HG03066 (cell line): ENCODE measurements around the gene CAV1.

Experiments
- ATAC-seq: cut with Tn5 transposase; IDR thresholded peaks from one replicate; pipeline ENCODE4 v1.9.1; 2021; ENCODE audit warnings: low read depth; ENCODE audit not compliant: unreplicated experiment

CAV1 gene

DNA sequence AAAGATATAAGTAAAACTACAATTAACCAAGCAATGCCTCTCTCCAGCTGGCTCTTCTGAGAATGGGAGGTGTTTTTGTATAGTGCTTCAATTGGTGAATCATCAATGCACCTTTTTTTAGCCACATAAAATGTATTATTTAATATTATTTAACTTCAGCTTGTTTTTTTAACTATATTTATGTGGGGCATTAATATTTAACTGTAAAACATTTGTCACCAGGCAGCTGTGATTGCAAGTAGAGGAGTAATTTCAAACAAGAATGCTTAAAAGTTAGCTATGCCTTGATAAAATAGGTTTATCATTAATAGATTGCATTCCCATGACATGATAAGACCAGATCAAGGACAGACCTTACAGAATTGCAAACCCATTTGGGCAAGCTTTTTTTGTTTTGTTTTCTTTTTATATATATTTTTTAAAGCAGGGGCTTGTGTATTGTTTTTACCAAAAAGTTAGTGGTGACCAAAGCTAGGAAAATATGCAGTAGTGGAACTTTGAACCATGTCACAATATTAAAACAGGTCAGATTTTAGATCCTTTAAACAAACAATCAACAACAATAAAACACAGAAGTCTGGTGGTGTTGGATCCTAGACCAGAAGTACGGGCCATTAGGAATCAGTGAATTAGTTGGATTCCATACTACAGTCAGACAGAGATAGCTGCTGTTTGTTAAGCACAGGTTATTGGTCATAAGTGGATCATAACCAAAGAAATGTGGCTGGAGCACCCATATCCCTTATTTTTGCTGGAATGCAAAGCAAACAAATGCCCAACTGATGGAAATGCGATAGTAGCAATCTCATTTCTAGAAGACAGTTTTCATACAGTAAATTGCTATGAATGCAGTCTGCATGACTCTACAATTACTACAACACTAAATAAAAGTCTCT, 22.4 kb upstream of the CAV1 start:
- no peak for ATAC-seq

DNA sequence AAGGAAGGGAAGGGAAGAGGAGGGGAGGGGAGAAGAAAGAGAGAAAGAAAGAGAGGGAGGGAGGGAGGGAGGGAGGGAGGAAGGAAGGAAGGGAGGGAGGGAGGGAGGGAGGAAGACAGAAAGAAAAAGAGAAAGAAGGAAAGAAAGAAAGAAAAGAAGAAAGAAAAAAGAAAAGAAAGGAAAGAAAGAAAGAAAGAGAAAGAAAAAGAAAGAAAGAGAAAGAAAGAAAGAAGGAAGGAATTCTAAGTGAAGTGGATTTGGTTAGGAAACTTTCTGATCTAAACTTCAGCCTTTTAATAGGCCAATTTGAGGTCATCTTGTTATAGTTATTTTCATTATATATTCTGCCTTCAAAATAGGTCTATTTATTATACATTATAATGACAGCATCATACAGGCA, 21.0 kb upstream of the CAV1 start:
- ATAC-seq: no peak

DNA sequence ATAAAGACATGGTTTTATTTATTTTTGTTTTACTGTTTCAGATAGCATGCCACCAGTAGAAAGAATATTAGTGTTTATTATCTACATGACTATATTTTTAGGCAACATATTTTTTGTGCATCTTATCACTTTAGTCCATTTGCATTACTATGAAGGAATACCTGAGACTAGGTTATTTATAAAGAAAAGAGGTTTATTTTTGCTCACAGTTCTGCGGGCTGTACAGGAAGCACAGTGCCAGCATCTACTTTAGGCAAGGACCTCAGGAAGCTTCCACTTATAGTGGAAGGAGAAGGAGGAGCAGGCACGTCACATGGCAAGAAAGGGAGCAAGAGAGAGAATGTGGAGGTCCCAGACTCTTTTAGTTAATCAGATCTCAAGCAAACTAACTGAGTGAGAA, 19.6 kb upstream of the CAV1 start:
- ATAC-seq: no peak

DNA sequence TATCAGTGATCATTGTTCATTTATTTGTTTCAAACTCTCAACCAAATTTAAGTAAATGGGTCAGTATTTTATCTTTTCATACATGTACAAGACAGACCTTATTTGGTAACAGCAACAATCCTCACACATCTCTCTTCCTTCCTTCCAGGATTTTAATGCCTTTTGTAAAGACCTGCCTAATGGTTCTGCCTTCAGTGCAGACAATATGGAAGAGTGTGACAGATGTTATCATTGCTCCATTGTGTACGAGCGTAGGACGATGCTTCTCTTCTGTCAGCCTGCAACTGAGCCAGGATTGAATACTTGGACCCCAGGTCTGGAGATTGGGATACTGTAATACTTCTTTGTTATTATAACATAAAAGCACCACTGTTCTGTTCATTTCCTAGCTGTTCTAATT, 19.0 kb upstream of the CAV1 start:
- ATAC-seq: no peak

DNA sequence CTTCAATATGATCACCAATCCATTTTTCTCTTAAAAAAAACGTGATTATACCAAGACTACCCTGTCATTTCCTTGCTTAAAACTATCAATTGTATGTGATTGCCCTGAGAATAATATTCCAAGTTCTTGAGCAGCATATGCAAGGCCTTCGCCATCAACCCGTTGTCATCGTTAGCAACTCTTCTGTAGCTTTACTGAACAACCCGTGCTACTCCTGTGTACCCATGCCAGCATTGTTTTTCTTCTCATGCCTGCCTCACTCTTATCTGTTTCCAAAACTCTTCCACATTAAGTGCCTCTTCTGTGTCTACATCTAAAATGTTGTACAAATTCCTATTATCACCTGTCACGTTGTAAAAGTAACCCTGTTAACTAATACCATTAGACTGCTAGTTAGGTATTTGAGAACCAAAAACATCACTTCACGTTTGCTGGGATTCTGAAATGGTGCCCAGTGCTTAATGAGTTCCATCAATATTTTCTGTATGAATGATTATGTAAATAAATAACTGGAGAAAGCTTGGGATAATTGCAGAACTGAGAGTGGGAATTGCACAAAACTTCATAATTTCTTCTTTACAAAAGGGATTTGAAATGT, 14.8 kb upstream of the CAV1 start:
- ATAC-seq: no peak

DNA sequence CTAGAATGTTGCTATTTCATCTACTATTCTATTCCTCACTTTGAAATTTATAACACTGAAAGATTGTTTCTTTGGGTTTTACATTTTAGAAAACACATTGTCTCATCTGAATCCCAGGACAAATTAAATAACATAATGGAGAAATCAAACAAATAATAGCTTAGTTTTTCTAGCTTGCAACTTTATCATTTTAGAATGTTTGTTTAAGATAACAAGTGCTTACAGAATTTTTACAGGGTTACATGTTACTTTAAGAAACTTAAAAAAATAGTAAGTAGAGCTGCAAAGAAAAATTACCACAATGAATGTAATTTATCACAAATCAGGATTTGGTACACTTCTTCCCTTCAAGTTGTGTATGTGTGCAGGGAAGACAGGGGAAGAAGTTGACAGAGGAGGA, 14.0 kb upstream of the CAV1 start:
- ATAC-seq: no peak

DNA sequence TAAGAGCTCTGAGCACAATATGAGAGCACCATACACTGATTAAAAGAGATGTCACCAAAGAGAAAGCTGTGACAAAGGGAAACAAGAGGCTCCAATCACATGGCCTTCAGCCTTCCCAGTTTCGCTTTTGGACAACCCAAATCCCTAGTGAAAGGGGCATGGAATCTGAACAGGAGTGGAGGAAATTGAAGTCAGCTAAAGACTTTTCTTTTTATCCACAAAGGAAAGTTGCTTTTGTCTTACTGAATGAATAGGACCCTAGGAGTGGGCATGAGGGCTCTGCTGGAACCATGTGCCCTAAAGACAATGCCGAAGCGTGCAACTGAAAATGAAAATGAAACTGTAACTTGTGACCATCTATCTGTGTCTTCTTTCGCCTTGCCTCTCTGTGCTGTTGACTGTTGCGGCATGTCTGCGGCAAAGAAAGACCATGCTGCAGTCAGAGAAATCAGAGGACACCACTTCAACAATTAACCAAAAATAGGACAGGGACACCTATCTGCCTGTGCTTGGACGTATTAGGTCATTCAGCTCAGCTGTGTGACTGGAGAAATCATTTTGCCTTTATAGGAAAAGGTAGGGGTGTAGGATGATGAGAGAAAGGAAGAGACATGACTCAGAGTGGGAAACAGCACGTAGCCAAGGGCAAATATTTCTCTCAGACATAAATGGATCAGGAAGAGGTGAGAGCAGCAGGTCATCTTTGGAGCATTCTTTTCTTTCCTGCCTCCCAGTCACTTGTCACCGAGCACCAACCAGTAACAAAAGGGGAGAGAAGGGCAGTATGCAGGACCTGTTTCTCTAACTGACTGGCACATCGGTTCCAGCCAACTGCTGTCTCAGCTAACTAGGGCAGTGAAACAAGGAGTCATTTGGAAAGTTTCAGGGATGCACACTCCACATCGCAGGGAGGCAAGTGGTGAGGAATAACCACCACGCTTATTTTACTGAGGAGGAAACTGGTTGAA, 13.0 kb upstream of the CAV1 start:
- peak; percentile 97 for ATAC-seq

DNA sequence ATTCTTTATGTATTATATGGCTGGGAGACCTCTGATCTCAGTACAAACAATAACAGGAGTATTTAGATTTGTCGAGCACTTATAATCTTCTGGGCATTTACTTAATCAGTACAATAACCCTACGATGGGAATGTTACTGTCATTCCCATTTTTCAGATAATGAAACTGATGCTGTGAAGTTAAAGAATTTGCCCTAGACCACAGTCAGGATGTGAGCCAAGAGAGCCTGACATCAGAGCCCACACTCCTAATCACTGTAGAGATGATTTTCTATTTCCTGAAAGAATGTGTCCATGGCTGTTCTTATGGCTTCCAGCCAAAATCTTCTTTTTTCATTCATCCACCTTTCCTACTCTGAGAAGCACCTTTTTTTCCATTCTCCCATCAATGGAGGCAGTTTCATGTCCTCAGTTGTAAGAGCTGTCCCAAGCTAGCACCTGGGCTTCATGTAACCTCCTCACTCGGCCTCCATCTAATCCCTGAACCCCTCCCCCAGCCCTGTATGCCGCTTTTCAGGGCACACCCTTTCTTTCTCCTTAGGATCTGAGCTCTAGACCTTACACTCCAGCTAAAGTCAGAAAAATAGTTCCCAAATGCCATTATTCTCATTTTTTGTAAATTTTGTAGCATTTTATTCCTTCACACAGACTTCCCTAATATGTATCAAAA, 12.2 kb upstream of the CAV1 start:
- ATAC-seq: no peak

DNA sequence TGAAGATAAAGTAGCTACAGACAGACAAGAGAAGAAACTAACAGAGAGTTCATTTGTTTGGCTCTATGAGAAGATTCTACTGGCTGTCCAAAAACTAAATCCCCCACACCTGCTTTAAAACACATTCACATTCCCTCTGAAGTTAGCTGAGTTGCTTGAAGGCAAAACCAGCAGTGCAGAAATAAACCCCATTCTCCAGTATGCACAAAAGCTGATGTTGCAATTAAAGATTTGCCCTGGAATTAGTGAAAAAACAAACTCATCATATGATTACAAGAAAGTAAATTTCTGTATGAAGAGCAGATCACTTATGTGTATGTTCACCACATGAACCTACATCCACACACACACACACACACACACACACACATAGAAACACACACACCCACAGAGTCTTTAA, 9.3 kb upstream of the CAV1 start:
- ATAC-seq: no peak

DNA sequence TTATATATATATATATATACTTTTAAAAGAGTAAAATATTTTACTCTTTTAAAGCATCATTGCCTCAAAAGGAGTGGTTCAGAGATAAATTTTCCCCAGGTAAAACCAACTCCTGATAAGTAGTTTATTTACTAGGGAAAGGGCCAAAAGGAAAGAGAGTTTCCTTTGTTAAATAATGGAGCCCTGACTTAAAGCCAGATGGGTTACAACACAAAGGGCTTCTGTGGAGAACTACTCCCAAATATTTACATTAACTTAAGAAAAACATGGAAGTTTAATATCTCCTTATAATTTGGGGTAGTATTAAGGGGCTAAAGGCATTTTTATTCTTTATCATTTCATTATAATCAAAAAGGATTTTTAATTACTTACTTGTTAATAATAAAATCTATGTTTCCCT, 8.5 kb upstream of the CAV1 start:
- ATAC-seq: no peak

DNA sequence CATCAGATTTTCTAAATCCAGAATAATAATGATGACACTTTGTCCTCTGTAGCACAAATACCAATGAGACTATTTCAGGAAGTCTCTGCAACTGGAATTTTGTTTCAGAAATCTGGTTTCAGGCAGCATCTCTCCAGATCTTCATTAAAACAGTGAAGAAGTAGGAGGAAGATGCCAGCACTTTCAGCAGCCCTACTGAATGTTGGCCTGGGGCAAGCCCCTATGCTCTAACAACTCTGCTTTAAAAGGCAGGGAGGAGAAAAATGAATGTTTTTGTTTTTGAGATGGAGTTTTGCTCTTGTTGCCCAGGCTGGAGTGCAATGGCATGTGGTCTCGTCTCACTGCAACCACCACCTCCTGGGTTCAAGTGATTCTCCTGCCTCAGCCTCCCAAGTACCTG, 7.2 kb upstream of the CAV1 start:
- ATAC-seq: no peak

DNA sequence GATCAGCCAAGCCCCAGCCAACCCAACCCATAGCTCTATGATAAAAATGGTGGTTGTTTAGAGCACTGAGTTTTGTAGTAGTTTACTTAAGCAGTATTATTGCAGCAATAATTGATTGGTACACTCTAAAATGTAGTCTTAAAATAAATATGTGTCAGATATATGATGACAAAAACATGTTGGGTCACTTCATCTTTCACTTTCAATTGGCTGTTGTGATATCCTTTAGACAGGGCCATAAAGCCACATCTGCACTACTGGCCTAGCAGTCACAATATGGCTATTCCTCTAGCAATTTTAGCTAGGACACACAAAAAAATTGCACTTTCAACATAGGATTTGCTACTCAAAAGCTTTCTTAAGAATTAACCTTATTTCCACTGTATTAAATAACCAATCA, 5.9 kb upstream of the CAV1 start:
- no peak for ATAC-seq

DNA sequence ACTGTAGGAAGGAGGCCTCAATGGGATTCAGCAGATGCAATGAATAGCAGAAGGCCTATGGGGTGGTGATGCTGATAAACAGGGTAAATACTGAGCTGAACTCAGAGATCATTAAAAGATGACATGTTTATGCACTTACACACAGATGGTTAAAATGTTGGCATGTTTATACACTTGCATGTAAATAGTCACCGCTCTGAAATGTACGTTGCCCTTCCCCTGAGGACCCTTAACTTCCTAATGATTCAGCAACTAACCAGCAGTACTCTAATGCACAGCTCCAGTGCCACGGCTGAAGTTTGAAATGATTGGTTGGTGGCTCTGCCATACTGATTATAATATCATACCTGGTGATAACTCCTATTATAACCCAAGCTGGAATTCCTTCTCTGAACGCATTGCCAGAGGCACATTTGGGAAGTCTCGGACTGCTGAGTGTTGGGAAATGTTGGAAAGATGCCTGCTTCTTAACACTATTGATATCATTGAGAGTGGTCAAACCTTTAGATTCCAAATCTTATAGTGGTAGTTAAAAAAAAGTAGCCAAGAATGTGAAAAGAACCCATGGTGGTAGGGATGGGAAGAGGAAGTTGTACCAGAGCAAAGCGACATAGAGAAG, 3.7 kb upstream of the CAV1 start:
- ATAC-seq: no peak

DNA sequence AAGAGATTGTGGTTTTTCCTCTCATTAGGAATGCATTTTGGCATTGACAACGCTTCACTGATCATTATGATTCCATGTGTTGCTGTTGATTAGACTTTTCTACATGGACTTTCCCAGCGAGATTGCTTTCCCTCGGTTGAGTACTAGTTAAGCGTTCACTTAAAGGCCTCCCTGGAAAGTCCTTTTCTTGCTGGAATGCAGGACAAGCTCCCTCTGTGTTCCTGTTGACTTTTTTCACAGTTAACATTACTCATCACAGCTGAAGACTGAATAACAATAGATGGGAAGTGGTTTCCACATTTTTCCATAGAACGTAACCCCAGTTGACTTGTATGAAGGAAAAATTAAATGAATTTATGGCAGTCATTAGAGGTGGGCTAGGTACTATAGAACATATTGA, 2.6 kb upstream of the CAV1 start:
- ATAC-seq: no peak

DNA sequence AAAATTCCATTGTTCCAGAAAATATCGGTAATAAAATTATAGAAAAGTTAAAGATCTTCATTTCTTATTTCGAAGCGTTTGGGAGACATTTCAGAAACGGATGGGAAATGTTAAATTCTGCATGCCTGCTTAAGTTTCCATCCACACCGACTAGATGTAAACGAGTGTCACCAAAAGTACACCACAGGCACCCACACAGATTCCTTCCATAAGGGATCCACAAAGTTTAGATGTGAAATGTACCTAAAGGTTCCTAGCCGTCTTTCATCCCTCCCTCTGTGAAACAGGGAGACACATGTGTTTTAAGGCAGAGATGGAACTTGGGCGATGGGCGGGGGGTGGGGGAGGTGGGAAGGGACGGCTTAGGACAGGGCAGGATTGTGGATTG, 621 bp upstream of the CAV1 start:
- ATAC-seq: no peak

DNA sequence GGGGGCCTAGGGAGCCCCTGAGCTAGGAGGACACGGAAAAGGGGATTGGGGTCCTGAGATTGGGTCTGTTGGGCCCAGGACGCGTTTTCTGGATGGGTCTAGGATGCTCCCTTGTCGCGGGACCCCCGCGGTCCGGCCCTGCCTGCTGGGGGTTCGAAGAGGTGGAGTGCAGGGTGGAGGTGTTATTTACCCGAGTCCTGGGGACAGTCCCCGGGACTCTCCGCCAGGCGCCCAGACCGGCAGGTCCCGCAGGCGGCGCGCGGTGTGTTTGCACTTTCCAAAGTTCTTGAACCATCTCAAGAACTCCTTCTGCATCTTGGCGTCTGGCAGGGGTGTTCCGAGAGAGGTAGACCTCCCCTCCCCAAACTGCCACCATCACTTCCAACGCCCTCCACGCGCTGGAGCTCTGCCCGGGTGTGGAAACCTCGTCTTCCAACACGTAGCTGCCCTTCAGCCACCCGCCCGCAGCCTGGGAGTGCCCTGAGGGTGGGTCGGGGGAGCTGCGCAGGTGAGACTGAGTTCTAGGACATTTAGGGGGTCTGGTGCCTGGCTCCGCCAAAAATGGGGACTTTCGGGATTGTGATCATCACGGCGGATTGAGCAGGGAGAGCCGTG, 569 bp downstream of the CAV1 start:
- peak; percentile 40 for ATAC-seq

DNA sequence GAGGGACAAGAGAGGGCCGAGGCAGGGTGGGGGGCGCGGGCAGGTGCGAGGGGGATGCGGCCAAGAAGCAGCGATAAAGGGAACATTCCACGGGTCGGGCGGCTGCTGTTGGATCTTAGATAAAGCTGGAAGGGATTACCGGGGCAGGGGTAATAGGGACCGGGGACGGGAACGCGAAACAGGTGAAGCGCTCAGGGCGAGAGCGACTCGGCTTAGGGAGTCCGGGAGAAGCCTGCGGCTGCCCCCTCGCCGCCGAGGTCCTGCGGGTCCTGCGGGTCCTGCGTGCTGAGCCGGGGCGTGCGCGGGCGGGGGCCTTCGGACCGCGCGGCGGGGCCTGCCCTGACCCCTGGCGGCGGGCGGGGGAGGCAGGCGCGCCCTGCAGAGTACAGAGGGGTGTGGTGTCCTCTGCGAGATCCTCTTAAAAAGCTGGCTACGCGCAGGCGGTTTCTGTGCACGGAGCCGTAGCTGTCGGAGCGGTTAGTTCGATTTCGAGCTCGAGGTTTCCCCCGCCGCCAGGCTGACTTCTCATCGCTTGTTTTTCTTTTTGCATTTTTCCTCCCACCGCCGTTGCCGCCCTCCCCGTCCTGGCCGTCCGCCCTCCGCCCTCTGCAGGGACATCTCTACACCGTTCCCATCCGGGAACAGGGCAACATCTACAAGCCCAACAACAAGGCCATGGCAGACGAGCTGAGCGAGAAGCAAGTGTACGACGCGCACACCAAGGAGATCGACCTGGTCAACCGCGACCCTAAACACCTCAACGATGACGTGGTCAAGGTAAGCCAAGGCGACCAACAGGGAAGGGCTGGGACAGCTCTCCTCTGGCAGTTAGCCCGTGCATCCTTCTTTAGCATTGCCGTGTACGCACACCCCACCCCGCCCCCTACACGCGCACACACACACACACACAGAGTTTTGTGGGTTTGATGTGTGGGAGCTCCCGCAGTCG, 1.4 kb downstream of the CAV1 start:
- peak; percentile 85 for ATAC-seq

DNA sequence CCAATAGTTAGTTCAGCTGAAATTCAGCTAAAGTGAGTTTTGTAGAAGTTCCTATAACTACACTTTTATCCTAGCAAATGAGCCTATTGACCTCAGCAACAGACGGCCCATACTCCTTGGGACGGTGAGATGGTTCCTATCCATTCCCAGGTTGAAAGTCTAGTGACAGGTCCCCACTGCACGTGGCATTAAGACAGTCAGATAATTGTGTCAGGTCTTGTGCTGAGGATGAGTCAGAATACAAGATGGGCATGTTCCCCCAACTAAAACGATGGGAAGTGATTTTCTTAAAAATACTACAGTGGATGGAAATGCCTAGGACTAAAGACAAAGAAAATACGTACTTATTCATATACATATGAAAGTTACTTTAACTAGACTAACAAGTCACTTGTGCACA, 2.1 kb downstream of the CAV1 start:
- ATAC-seq: no peak

DNA sequence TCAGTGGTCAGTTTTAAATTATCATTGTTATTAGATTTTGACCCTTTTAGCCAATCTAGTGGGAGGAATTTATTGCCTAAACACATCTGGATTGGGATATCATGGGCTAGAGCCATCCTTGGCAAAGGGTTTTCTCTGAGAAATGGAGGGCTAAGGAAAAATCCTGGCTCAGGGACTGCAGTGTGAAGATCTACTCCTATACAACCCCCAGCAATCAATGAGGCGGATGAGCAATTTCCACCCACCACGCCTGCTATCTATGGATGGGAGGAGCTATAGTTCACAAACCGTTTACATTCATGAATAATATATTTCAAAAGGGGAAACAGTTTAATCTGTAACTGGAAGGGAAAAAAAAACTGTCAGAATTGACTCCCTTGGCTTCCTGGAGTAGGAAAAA, 2.7 kb downstream of the CAV1 start:
- ATAC-seq: no peak
